IMR-90 (cell line): ENCODE data around the gene KCNMB2. TPM values are rescaled to one million over a fixed set of nuclear protein-coding genes. Genes with fewer than 3 reads are reported as not detected.

Source experiments
- ATAC-seq: fragments of 200-7000 bp; cut with Tn5 transposase; 2 replicates; pipeline ENCODE4 v1.9.1; 2020; ENCODE audit warnings: low read depth, mild to moderate bottlenecking, moderate library complexity
- BruUV-seq: library from RNA; stranded (reverse); fragments of 400-500 nt; replicated peaks from 2 replicates; lab custom pipeline; 2021; lab: Mats Ljungman, UMichigan
- CTCF ChIA-PET: fragments of 300-600 bp; formaldehyde crosslinking; extraction: SDS; loops from one replicate; lab custom pipeline; 2021; ENCODE audit warnings: antibody characterized with exemption; lab: Yijun Ruan, JAX
- POLR2A ChIA-PET: fragments of 300-600 bp; sonication (Branson Sonifier 250); formaldehyde crosslinking; loops from one replicate; lab custom pipeline; 2022; ENCODE audit warnings: antibody characterized with exemption; ENCODE audit not compliant: unreplicated experiment; lab: Charles Lee
- DNase-seq: peaks from one replicate; pipeline ENCODE4 v3.0.0; 2013
- H2AFZ ChIP-seq: replicated peaks from 2 replicates; pipeline ENCODE3; 2013; ENCODE audit warnings: low read length, mild to moderate bottlenecking; ENCODE audit not compliant: poor library complexity
- H2AK5ac ChIP-seq: 2 replicates; pipeline ENCODE4 v1.6.1; 2013; ENCODE audit warnings: low read depth, low read length, inconsistent platforms
- H2AK9ac ChIP-seq: replicated peaks from 2 replicates; pipeline ENCODE3; 2013; ENCODE audit warnings: mild to moderate bottlenecking, low read depth, low read length, moderate library complexity; ENCODE audit not compliant: poor library complexity
- H2BK120ac ChIP-seq: 2 replicates; pipeline ENCODE4 v1.6.1; 2013; ENCODE audit warnings: low read depth, low read length, inconsistent platforms
- H2BK15ac ChIP-seq: 3 replicates; pipeline ENCODE4 v1.6.1; 2013; ENCODE audit warnings: low read depth, low read length, inconsistent platforms
- H2BK20ac ChIP-seq: 2 replicates; pipeline ENCODE4 v1.6.1; 2013; ENCODE audit warnings: low read depth, mild to moderate bottlenecking, inconsistent platforms, low read length, moderate library complexity
- H2BK5ac ChIP-seq: 2 replicates; pipeline ENCODE4 v1.6.1; 2013; ENCODE audit warnings: mild to moderate bottlenecking, low read depth, low read length, inconsistent platforms; ENCODE audit not compliant: poor library complexity, severe bottlenecking
- H3K14ac ChIP-seq: replicated peaks from 2 replicates; pipeline ENCODE4 v1.6.1; 2013; ENCODE audit warnings: low read depth, low read length, inconsistent platforms
- H3K18ac ChIP-seq: 2 replicates; pipeline ENCODE4 v1.6.1; 2013; ENCODE audit warnings: low read depth, low read length, control low read depth
- H3K23ac ChIP-seq: 2 replicates; pipeline ENCODE4 v1.6.1; 2013; ENCODE audit warnings: low read depth, low read length, inconsistent platforms
- H3K27ac ChIP-seq: 2 replicates; pipeline ENCODE4 v1.5.1; 2013; ENCODE audit warnings: mild to moderate bottlenecking, control low read depth, low read length; ENCODE audit not compliant: insufficient read depth
- H3K27me3 ChIP-seq: 2 replicates; pipeline ENCODE4 v1.6.1; 2013; ENCODE audit warnings: low read length; ENCODE audit not compliant: control insufficient read depth, insufficient read depth
- H3K36me3 ChIP-seq: 2 replicates; pipeline ENCODE4 v1.6.1; 2013; ENCODE audit warnings: low read length, mixed read lengths; ENCODE audit not compliant: control insufficient read depth, insufficient read depth
- H3K4ac ChIP-seq: 2 replicates; pipeline ENCODE4 v1.6.1; 2013; ENCODE audit warnings: low read depth, low read length, inconsistent platforms
- H3K4me1 ChIP-seq: 2 replicates; pipeline ENCODE4 v1.6.1; 2013; ENCODE audit warnings: low read length, mixed read lengths; ENCODE audit not compliant: control insufficient read depth, insufficient read depth
- H3K4me2 ChIP-seq: 2 replicates; pipeline ENCODE4 v1.6.1; 2013; ENCODE audit warnings: low read depth, mild to moderate bottlenecking, control low read depth, low read length, moderate library complexity
- H3K4me3 ChIP-seq: 2 replicates; pipeline ENCODE4 v1.5.1; 2013; ENCODE audit warnings: low read depth, mild to moderate bottlenecking, control low read depth, low read length, moderate library complexity; ENCODE audit not compliant: insufficient read depth
- H3K56ac ChIP-seq: 2 replicates; pipeline ENCODE4 v1.6.1; 2013; ENCODE audit warnings: low read length, inconsistent platforms; ENCODE audit not compliant: insufficient read depth; ENCODE audit errors: extremely low read depth
- H3K79me1 ChIP-seq, 2 experiments: 2 replicates each; pipeline ENCODE4 v1.6.1; 2013; ENCODE audit warnings: low read length in 2 of 2, inconsistent platforms in 1 of 2, low read depth in 1 of 2
- H3K9ac ChIP-seq: 2 replicates; pipeline ENCODE4 v1.6.1; 2013; ENCODE audit warnings: low read depth, low read length, control low read depth
- H3K9me1 ChIP-seq: 2 replicates; pipeline ENCODE4 v1.6.1; 2013; ENCODE audit warnings: low read length, inconsistent platforms; ENCODE audit not compliant: insufficient read depth
- H3K9me3 ChIP-seq: 2 replicates; pipeline ENCODE4 v1.6.1; 2013; ENCODE audit warnings: low read length; ENCODE audit not compliant: control insufficient read depth, insufficient read depth
- H4K20me1 ChIP-seq: 2 replicates; pipeline ENCODE4 v1.6.1; 2013; ENCODE audit warnings: low read length, inconsistent platforms; ENCODE audit not compliant: insufficient read depth
- H4K5ac ChIP-seq: 2 replicates; pipeline ENCODE4 v1.6.1; 2013; ENCODE audit warnings: mild to moderate bottlenecking, low read depth, low read length, control low read depth
- H4K8ac ChIP-seq, 2 experiments: 2 replicates each; pipeline ENCODE4 v1.6.1; 2013; ENCODE audit warnings: low read depth in 2 of 2, low read length in 2 of 2, control low read depth in 1 of 2, inconsistent platforms in 1 of 2
- H4K91ac ChIP-seq: 2 replicates; pipeline ENCODE4 v1.6.1; 2013; ENCODE audit warnings: low read depth, low read length, inconsistent platforms; ENCODE audit not compliant: insufficient read depth
- CEBPB ChIP-seq: IDR thresholded peaks from 2 replicates; pipeline ENCODE4 v1.6.1; 2012; ENCODE audit warnings: low read depth, low read length, improper control_type of control experiment
- POLR2A ChIP-seq: IDR thresholded peaks from 2 replicates; pipeline ENCODE4 v1.6.1; 2012; ENCODE audit warnings: mild to moderate bottlenecking, low read depth, low read length
- RAD21 ChIP-seq: IDR thresholded peaks from 2 replicates; pipeline ENCODE4 v1.6.1; 2012; ENCODE audit warnings: low read length, improper control_type of control experiment
- RCOR1 ChIP-seq: IDR thresholded peaks from 2 replicates; pipeline ENCODE4 v1.6.1; 2012; ENCODE audit warnings: mild to moderate bottlenecking, low read length, improper control_type of control experiment; ENCODE audit not compliant: insufficient replicate concordance
- WGBS, 2 experiments: methylation state at CpG; one replicate each; pipeline versions ENCODE4 v1.1.5 to v1.1.7; 2013; ENCODE audit warnings: missing lambda C conversion rate in 2 of 2; ENCODE audit not compliant: insufficient read length in 1 of 2; ENCODE audit errors: extremely low coverage in 2 of 2; 5-methylcytosine and 5-hydroxymethylcytosine counted together
- dilution Hi-C: fragments of 300-500 bp; cut with HindIII; formaldehyde crosslinking; loops from one replicate; pipeline ENCODE4 v1.14.3; 2018; ENCODE audit warnings: low sequenced_read_pairs; ENCODE audit not compliant: unreplicated experiment
- in situ Hi-C: fragments of 300-500 bp; cut with MboI; formaldehyde crosslinking; loops from 3 replicates; pipeline ENCODE4 v1.14.3; 2019; ENCODE audit warnings: low sequenced_read_pairs, inconsistent platforms, mixed read lengths
- intact Hi-C: fragments of 100-400 bp; cut with micrococcal nuclease; formaldehyde crosslinking; loops from 2 replicates; pipeline ENCODE4 v1.10.0; 2022
- polyA plus RNA-seq, 3 experiments: library from polyadenylated mRNA; depleted of rRNA; stranded (reverse); fragments of >200 nt; gene quantifications; 2 replicates each; pipeline ENCODE4 v1.2.3, GENCODE V29; 2012; ENCODE audit warnings: low replicate concordance in 1 of 3
- total RNA-seq: library from RNA; depleted of rRNA; stranded (reverse); fragments of >200 nt; gene quantifications from 2 replicates; pipeline ENCODE4 v1.2.3, GENCODE V29; 2012
- TF ChIP-seq, protein P1 (sequence below): conservative IDR thresholded peaks from 2 replicates; pipeline ENCODE4 v1.5.1; 2012; ENCODE audit warnings: mild to moderate bottlenecking, low read depth, low read length, improper control_type of control experiment

The KCNMB2 gene
- total and polyA plus RNA-seq, 2 of the 4 experiments (the other 2 are of a cell fraction) = not detected

DNA sequence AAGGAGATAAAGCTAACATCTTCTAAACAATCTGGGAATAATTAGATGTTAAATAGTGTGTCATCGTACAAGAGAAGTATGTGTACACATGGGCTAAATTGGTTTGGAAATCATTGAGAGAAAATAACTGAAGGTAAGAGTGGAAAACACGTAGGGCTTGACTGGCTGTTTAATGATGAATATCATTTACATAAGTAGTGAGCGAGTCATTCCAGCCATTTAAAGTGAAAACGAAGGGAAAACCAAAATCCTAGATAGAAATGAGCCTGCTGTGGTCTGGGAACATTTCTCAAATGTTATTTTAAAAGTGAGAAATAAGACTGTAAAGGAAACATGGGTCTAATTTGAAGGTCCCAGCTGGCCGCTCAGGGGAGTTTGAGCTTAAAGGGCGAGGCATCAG is 41.9 kb upstream of the KCNMB2 start:
- no peak for DNase-seq
- no peak overlapping the region for H3K9ac ChIP-seq
- no peak overlapping the region for H4K5ac ChIP-seq
- no peak overlapping the region for H3K27ac ChIP-seq
- H3K23ac ChIP-seq = no peak overlapping the region
- in situ Hi-C loops (no loop called here), dilution Hi-C loops (no loop called here), intact Hi-C loops (no loop called here)
- H3K27me3 ChIP-seq = no peaks in the 10 kb centered on the region
- H4K8ac ChIP-seq = no peak overlapping the region
- no peaks in the 10 kb centered on the region for H4K20me1 ChIP-seq
- H3K4me2 ChIP-seq = no peak overlapping the region
- H3K56ac ChIP-seq = no peak overlapping the region
- WGBS, 2 experiments = 25% methylated on average over 2 of the region's 6 CpGs; no CpG with 5 or more reads in 1 of the 2 experiments
- H3K9me3 ChIP-seq = 0 out of 2 replicates have a peak, but pooled peaks cover 2% of the 10 kb centered on the region
- CTCF ChIA-PET = no interaction called here
- BruUV-seq = no TSS peak
- H3K4ac ChIP-seq = no peak overlapping the region
- no peak overlapping the region for H2AFZ ChIP-seq
- H3K79me1 ChIP-seq = no peaks in the 10 kb centered on the region
- no peak overlapping the region for H2AK5ac ChIP-seq
- no peak for TF ChIP-seq RCOR1
- TF ChIP-seq POLR2A = no peak
- no peak for TF ChIP-seq CEBPB
- TF ChIP-seq, protein P1, sequence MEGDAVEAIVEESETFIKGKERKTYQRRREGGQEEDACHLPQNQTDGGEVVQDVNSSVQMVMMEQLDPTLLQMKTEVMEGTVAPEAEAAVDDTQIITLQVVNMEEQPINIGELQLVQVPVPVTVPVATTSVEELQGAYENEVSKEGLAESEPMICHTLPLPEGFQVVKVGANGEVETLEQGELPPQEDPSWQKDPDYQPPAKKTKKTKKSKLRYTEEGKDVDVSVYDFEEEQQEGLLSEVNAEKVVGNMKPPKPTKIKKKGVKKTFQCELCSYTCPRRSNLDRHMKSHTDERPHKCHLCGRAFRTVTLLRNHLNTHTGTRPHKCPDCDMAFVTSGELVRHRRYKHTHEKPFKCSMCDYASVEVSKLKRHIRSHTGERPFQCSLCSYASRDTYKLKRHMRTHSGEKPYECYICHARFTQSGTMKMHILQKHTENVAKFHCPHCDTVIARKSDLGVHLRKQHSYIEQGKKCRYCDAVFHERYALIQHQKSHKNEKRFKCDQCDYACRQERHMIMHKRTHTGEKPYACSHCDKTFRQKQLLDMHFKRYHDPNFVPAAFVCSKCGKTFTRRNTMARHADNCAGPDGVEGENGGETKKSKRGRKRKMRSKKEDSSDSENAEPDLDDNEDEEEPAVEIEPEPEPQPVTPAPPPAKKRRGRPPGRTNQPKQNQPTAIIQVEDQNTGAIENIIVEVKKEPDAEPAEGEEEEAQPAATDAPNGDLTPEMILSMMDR = no peak
- no peak for TF ChIP-seq RAD21
- no peak overlapping the region for H2AK9ac ChIP-seq
- no peak overlapping the region for H2BK5ac ChIP-seq
- H2BK20ac ChIP-seq = no peak overlapping the region
- no peak overlapping the region for H2BK120ac ChIP-seq
- H3K4me3 ChIP-seq = no peak overlapping the region
- ATAC-seq = no peak
- H3K9me1 ChIP-seq = no peaks in the 10 kb centered on the region
- no peak overlapping the region for H4K91ac ChIP-seq
- H3K4me1 ChIP-seq = no peaks in the 10 kb centered on the region
- POLR2A ChIA-PET = no interaction called here
- H3K14ac ChIP-seq = no peak overlapping the region
- no peak overlapping the region for H2BK15ac ChIP-seq
- no peak overlapping the region for H3K18ac ChIP-seq
- H3K36me3 ChIP-seq = no peaks in the 10 kb centered on the region
